Measurements from ENCODE around the gene MAGIX. TPM values are rescaled to one million over a fixed set of nuclear protein-coding genes. Genes with fewer than 3 reads are reported as not detected.

Gene MAGIX
- total RNA-seq, 4 donors from 2014 or later = 0.69 to 4.6 (median 3.1) TPM

DNA sequence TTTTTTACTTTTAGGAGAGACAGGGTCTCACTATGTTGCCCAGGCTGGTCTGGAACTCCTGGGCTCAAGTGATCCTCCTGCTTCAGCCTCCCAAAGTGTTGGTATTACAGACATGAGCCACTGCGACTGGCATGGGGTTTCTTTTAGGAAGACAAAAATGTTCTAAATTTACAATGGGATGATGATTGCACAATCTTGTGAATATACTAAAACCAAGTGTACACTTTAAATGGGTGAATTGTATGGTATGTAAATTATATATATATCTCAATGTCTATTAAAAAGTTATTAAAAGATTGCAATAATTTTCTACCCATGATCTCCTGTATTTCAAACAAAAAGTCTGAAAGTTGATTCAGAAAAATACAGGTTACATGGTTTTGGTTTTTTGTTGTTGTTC, 9.1 kb upstream of the MAGIX start:
- ATAC-seq = no peak
- Histone ChIP-seq H3K36me3 (no peaks in the 10 kb centered on the region), H3K4me1 (peaks cover 0 to 10% (median 0%) of the 10 kb centered on the region in 3 donors), H3K4me3 (no peak overlapping the region), H3K27ac (no peak overlapping the region), H3K27me3 (no peaks in the 10 kb centered on the region), H3K9me3 (no peaks in the 10 kb centered on the region)
- TF ChIP-seq POLR2A (IDR thresholded peaks at IDR 0.05) (no peak), POLR2AphosphoS5 (IDR thresholded peaks at IDR 0.05) (no peak), EP300 (IDR thresholded peaks at IDR 0.05) (no peak)
- TF ChIP-seq, protein P1, sequence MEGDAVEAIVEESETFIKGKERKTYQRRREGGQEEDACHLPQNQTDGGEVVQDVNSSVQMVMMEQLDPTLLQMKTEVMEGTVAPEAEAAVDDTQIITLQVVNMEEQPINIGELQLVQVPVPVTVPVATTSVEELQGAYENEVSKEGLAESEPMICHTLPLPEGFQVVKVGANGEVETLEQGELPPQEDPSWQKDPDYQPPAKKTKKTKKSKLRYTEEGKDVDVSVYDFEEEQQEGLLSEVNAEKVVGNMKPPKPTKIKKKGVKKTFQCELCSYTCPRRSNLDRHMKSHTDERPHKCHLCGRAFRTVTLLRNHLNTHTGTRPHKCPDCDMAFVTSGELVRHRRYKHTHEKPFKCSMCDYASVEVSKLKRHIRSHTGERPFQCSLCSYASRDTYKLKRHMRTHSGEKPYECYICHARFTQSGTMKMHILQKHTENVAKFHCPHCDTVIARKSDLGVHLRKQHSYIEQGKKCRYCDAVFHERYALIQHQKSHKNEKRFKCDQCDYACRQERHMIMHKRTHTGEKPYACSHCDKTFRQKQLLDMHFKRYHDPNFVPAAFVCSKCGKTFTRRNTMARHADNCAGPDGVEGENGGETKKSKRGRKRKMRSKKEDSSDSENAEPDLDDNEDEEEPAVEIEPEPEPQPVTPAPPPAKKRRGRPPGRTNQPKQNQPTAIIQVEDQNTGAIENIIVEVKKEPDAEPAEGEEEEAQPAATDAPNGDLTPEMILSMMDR (IDR thresholded peaks at IDR 0.05) = no peak
- WGBS, 2 donors (ENCODE audit: low coverage in 1 of 2) = no CpG with 5 or more reads among the region's 1 CpG

DNA sequence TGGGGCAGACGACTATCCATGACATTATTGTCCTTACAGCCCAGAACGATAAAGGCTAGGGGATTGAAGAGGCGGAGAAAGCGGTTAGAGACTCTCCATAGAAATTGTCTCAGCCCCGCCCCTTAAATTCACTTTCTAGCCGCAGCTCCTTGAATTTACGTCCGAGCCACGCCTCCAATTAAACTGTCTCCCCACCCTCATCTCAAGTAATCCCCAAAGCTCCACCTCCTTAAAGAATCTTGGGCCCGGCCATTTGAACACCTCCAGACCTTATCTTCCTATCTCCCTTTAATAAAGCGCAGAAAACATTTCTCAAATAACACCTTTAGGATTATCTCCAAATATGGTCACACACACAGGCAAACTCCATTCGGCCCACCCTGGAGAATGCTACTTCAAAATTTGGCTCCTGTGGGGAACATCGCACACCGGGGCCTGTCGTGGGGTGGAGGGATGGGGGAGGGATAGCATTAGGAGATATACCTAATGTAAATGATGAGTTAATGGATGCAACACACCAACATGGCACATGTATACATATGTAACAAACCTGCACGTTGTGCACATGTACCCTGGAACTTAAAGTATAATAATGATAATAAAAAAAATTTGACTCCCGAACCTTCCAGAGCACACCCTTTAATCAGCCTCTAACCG, 7.2 kb upstream of the MAGIX start:
- H3K4me3 ChIP-seq = peak overlapping the region; percentile 57 to 75
- H3K27me3 ChIP-seq = no peaks in the 10 kb centered on the region
- no peaks in the 10 kb centered on the region for H3K9me3 ChIP-seq
- H3K27ac ChIP-seq = peak overlapping the region; percentile 90 to 99 (median 95)
- 0 to 33% methylated on average over 6 to 10 of the region's 18 CpGs for WGBS, 2 donors (ENCODE audit: low coverage in 1 of 2)
- ATAC-seq = peak; percentile 60
- H3K36me3 ChIP-seq = no peaks in the 10 kb centered on the region
- H3K4me1 ChIP-seq = peaks cover 0 to 10% (median 0%) of the 10 kb centered on the region in 3 donors
- no peak for TF ChIP-seq POLR2AphosphoS5 (IDR thresholded peaks at IDR 0.05)
- TF ChIP-seq, protein P1 (IDR thresholded peaks at IDR 0.05) = no peak
- no peak for TF ChIP-seq EP300 (IDR thresholded peaks at IDR 0.05)
- no peak for TF ChIP-seq POLR2A (IDR thresholded peaks at IDR 0.05)

DNA sequence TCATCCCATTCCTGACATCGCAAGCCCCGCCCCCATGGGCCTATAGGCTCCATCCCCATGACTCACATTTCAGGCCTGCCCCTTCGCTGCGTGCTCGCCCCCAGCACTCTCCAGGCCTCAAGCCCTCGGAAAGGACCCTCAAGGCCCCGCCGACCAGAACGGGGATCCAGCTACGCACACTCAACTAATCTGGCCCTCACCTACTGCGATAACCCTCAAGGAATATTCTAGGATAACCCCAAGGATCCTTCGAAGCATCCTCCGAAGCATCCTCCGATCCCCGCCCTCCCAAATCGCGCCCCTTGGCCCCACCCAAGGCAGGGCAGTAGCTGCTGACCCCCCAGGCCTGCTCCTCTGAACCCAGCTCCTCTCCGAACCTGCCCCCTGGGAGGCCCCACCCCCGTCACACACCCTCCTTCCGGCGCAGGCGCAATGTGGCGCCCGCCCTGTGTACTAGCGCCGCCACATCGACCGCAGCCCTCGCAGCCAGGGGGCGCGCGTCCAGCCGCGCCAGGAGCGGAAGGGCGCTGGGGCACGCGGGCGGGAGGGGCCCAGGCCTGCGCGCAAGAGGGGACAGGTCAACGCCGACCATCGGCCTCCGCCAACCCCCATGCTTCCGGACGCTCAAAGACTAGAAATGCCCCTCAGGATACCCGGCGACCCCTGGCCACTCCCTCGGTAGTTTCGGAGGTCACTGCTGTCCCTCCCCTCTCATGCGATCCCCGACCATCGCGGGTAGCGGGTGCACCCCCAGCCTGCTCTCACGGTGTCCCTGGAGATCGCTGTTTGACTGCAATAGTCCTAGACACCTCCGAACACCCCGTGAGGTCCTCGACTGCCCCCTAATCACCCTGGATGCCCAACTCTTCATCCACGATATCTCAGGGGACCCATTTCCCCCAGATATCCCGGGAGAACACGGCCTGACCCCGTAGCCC, 6.4 kb upstream of the MAGIX start:
- peak overlapping the region; percentile 90 to 99 (median 95) for H3K27ac ChIP-seq
- H3K4me1 ChIP-seq = peaks cover 0 to 10% (median 0%) of the 10 kb centered on the region in 3 donors
- WGBS, 2 donors (ENCODE audit: low coverage in 1 of 2) = 61% methylated on average over 7 of the region's 65 CpGs; no CpG with 5 or more reads in 1 of the 2 donors
- peak overlapping the region; percentile 57 to 75 for H3K4me3 ChIP-seq
- TF ChIP-seq EP300 (IDR thresholded peaks at IDR 0.05) = no peak
- TF ChIP-seq POLR2A (IDR thresholded peaks at IDR 0.05) = peak; percentile 19 to 48
- peak; percentile 53 for TF ChIP-seq POLR2AphosphoS5 (IDR thresholded peaks at IDR 0.05)
- TF ChIP-seq, protein P1 (IDR thresholded peaks at IDR 0.05) = peak; percentile 58 to 89 (median 84)
- no peaks in the 10 kb centered on the region for H3K9me3 ChIP-seq
- peak; percentile 93 for ATAC-seq
- no peaks in the 10 kb centered on the region for H3K27me3 ChIP-seq
- no peaks in the 10 kb centered on the region for H3K36me3 ChIP-seq

DNA sequence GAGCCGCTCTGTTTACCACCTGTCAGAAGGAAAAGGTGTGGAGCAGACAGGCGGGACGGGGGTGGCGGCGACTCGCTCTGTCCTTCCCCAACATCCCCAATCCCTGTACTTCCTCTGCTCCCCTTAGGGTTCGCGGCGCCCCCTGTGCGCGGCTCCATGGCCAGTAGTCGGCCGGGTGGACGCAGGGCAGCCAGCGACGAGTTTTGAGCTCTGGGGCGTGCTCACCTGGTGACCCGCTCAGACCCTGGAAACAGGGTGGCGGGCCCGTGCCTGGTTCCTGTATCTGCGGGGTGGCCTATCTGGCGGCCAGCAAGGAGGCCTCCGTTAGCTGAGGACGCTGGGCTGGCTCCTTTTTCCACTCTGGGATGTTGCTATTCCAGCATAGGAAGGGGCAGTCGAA, 5.4 kb upstream of the MAGIX start:
- Histone ChIP-seq H3K27me3 (no peaks in the 10 kb centered on the region), H3K36me3 (no peaks in the 10 kb centered on the region), H3K9me3 (no peaks in the 10 kb centered on the region), H3K4me3 (no peak overlapping the region), H3K4me1 (peaks cover 0 to 10% (median 0%) of the 10 kb centered on the region in 3 donors), H3K27ac (no peak overlapping the region)
- TF ChIP-seq POLR2AphosphoS5 (IDR thresholded peaks at IDR 0.05) = no peak
- TF ChIP-seq, protein P1 (IDR thresholded peaks at IDR 0.05) = no peak
- no peak for TF ChIP-seq POLR2A (IDR thresholded peaks at IDR 0.05)
- TF ChIP-seq EP300 (IDR thresholded peaks at IDR 0.05) = no peak
- no peak for ATAC-seq
- WGBS, 2 donors (ENCODE audit: low coverage in 1 of 2) = no CpG with 5 or more reads among the region's 25 CpGs

Data from gastroesophageal sphincter (tissue), 4 donors.